Gastroesophageal sphincter (tissue), 3 donors: Measurements from ENCODE around the gene PPM1H.

Source experiments
- CTCF ChIP-seq, 4 experiments: fragments of 200-600 bp in 2 of 4; fragments of 450-650 bp in 2 of 4; sonication (generic) in 1 of 4; IDR thresholded peaks; one replicate each; pipeline ENCODE4 v1.5.1; 2017 to 2019; ENCODE audit warnings: antibody characterized with exemption in 4 of 4, mild to moderate bottlenecking in 2 of 4, moderate library complexity in 2 of 4
- EP300 ChIP-seq: sonication (generic); formaldehyde crosslinking; IDR thresholded peaks from one replicate; pipeline ENCODE4 v1.6.1; 2017; ENCODE audit warnings: antibody characterized with exemption, mild to moderate bottlenecking
- POLR2A ChIP-seq, 2 donors: fragments of 450-650 bp; IDR thresholded peaks; one replicate each; pipeline ENCODE4 v1.6.1; 2017; ENCODE audit warnings: antibody characterized with exemption in 2 of 2, mild to moderate bottlenecking in 2 of 2, moderate library complexity in 1 of 2
- POLR2AphosphoS5 ChIP-seq: sonication (generic); formaldehyde crosslinking; IDR thresholded peaks from one replicate; pipeline ENCODE4 v1.6.1; 2017; ENCODE audit warnings: antibody characterized with exemption

- no peak for TF ChIP-seq CTCF (IDR thresholded peaks at IDR 0.05)
- TF ChIP-seq POLR2A (IDR thresholded peaks at IDR 0.05), result no peak
- no peak for TF ChIP-seq POLR2AphosphoS5
- TF ChIP-seq EP300, result no peak
These were observed 304.8 kb downstream of the PPM1H start for GRCh38 chr12:62629971-62630739.
